Naive thymus-derived CD4-positive, alpha-beta T cell (primary cell): Measurements from ENCODE around the gene GRIP2. TPM values are rescaled to one million over a fixed set of nuclear protein-coding genes. Genes with fewer than 3 reads are reported as not detected.
A peak's percentile ranks its signal among the peaks of the same experiment; 100 is the strongest.

Source experiments
- ATAC-seq: fragments of 150-1000 bp; cut with Tn5 transposase; 2 replicates; pipeline ENCODE4 v1.10.0; 2021; ENCODE audit warnings: mild to moderate bottlenecking, moderate library complexity
- CTCF ChIA-PET: fragments of 350-600 bp; sonication (Branson Sonifier 250); formaldehyde crosslinking; loops from one replicate; lab custom pipeline; 2021; ENCODE audit warnings: antibody characterized with exemption; lab: Charles Lee
- POLR2A ChIA-PET: fragments of 350-600 bp; sonication (Branson Sonifier 250); formaldehyde crosslinking; loops from one replicate; lab custom pipeline; 2021; ENCODE audit warnings: antibody characterized with exemption, inconsistent platforms; lab: Charles Lee
- DNase-seq, 9 donors: peaks; one replicate each; pipeline versions ENCODE4 v3.0.0 to v3.0.0-alpha.2; 2020 to 2022; ENCODE audit warnings: mixed read lengths in 1 of 9
- H3K27ac ChIP-seq: one replicate; pipeline ENCODE4 v1.7.0; 2013; ENCODE audit warnings: mild to moderate bottlenecking, low read depth, low read length, moderate library complexity
- H3K27me3 ChIP-seq, 2 donors: one replicate each; pipeline ENCODE4 v1.7.0; 2013; ENCODE audit warnings: low read length in 2 of 2, mild to moderate bottlenecking in 2 of 2, moderate library complexity in 2 of 2; ENCODE audit not compliant: control insufficient read depth in 2 of 2, insufficient read depth in 2 of 2
- H3K36me3 ChIP-seq, 3 experiments: 1 replicate in 2 of 3; 2 replicates in 1 of 3; pipeline ENCODE4 v1.7.0; 2013; ENCODE audit warnings: low read length in 3 of 3, mild to moderate bottlenecking in 3 of 3, moderate library complexity in 1 of 3; ENCODE audit not compliant: insufficient read depth in 3 of 3, control insufficient read depth in 2 of 3
- H3K4me1 ChIP-seq, 2 donors: one replicate each; pipeline ENCODE4 v1.7.0; 2013; ENCODE audit warnings: low read length in 2 of 2, mild to moderate bottlenecking in 2 of 2, moderate library complexity in 1 of 2; ENCODE audit not compliant: control insufficient read depth in 2 of 2, insufficient read depth in 2 of 2
- H3K4me3 ChIP-seq: 2 replicates; pipeline ENCODE4 v1.7.0; 2013; ENCODE audit warnings: mild to moderate bottlenecking, low read length
- H3K9me3 ChIP-seq, 3 experiments: 1 replicate in 2 of 3; 2 replicates in 1 of 3; pipeline ENCODE4 v1.7.0; 2013; ENCODE audit warnings: low read length in 3 of 3; ENCODE audit not compliant: control insufficient read depth in 2 of 3
- H3K27ac Mint-ChIP-seq, 9 donors: one replicate each; pipeline ENCODE4 v1.8.0; 2020 to 2022; ENCODE audit warnings: mixed read lengths in 9 of 9, mild to moderate bottlenecking in 8 of 9, moderate library complexity in 5 of 9, inconsistent platforms in 2 of 9
- H3K27me3 Mint-ChIP-seq, 5 donors: one replicate each; pipeline ENCODE4 v1.8.0; 2021 to 2022; ENCODE audit warnings: mixed read lengths in 5 of 5, mild to moderate bottlenecking in 1 of 5
- H3K36me3 Mint-ChIP-seq, 5 donors: one replicate each; pipeline ENCODE4 v1.8.0; 2020 to 2022; ENCODE audit warnings: mixed read lengths in 5 of 5, mild to moderate bottlenecking in 3 of 5, inconsistent platforms in 1 of 5
- H3K4me1 Mint-ChIP-seq, 7 donors: one replicate each; pipeline ENCODE4 v1.8.0; 2020 to 2022; ENCODE audit warnings: mixed read lengths in 7 of 7, mild to moderate bottlenecking in 3 of 7, inconsistent platforms in 1 of 7
- H3K4me3 Mint-ChIP-seq, 10 donors: one replicate each; pipeline ENCODE4 v1.8.0; 2020 to 2022; ENCODE audit warnings: mild to moderate bottlenecking in 10 of 10, mixed read lengths in 10 of 10, moderate library complexity in 6 of 10, inconsistent platforms in 2 of 10
- H3K9me3 Mint-ChIP-seq, 11 donors: one replicate each; pipeline ENCODE4 v1.8.0; 2020 to 2022; ENCODE audit warnings: mixed read lengths in 11 of 11, mild to moderate bottlenecking in 4 of 11, inconsistent platforms in 1 of 11, moderate library complexity in 1 of 11
- intact Hi-C, 2 donors: fragments of 100-400 bp; cut with micrococcal nuclease; formaldehyde crosslinking; loops; one replicate each; pipeline ENCODE4 v1.15.1; 2023
- polyA plus RNA-seq, 2 donors: library from polyadenylated mRNA; unstranded; fragments of 300-500 nt; fragmentation: Illumina TruSeq; gene quantifications; one replicate each; pipeline ENCODE4 v1.2.3, GENCODE V29; 2021
- total RNA-seq, 6 experiments: library from RNA in 5 of 6; stranded (reverse) in 5 of 6; gene quantifications; 1 replicate in 5 of 6; 2 replicates in 1 of 6; pipeline ENCODE4 v1.2.3 and lab custom pipeline; 2021 to 2026

GRIP2 gene
- total and polyA plus RNA-seq, 7 experiments from 2014 or later: not detected

GRCh38 chr3:14531856-14532395 is 8.2 kb downstream of the GRIP2 start:
- no peak overlapping the region for H3K4me3 Mint-ChIP-seq
- Histone ChIP-seq H3K4me3 (no peak overlapping the region), H3K9me3 (no peaks in the 10 kb centered on the region), H3K4me1 (no peaks in the 10 kb centered on the region), H3K27ac (no peak overlapping the region), H3K36me3 (no peaks in the 10 kb centered on the region), H3K27me3 (no peaks in the 10 kb centered on the region)
- intact Hi-C loops: no loop called here
- POLR2A ChIA-PET: no interaction called here
- peaks cover 0 to 17% (median 8%) of the 10 kb centered on the region in 5 donors for H3K27me3 Mint-ChIP-seq
- CTCF ChIA-PET: no interaction called here
- no peak for DNase-seq
- H3K4me1 Mint-ChIP-seq: peaks cover 0 to 1% (median 0%) of the 10 kb centered on the region in 7 donors
- H3K27ac Mint-ChIP-seq: no peak overlapping the region
- H3K36me3 Mint-ChIP-seq: peaks cover 0 to 3% (median 0%) of the 10 kb centered on the region in 5 donors
- H3K9me3 Mint-ChIP-seq: peaks cover 0 to 2% (median 0%) of the 10 kb centered on the region in 11 donors
- no peak for ATAC-seq

GRCh38 chr3:14528081-14528480 is 12.1 kb downstream of the GRIP2 start:
- ChIA-PET CTCF (no interaction called here), POLR2A (no interaction called here)
- H3K4me1 Mint-ChIP-seq: no peaks in the 10 kb centered on the region
- no peaks in the 10 kb centered on the region for H3K27me3 ChIP-seq
- H3K4me1 ChIP-seq: no peaks in the 10 kb centered on the region
- H3K27me3 Mint-ChIP-seq: peaks cover 0 to 13% (median 7%) of the 10 kb centered on the region in 5 donors
- H3K27ac Mint-ChIP-seq: no peak overlapping the region
- intact Hi-C loops: no loop called here
- H3K36me3 Mint-ChIP-seq: peaks cover 0 to 3% (median 0%) of the 10 kb centered on the region in 5 donors
- ATAC-seq (no peak), DNase-seq (no peak)
- H3K9me3 ChIP-seq: no peaks in the 10 kb centered on the region
- no peak overlapping the region for H3K27ac ChIP-seq
- no peak overlapping the region for H3K4me3 Mint-ChIP-seq
- H3K4me3 ChIP-seq: no peak overlapping the region
- H3K9me3 Mint-ChIP-seq: peaks cover 0 to 2% (median 0%) of the 10 kb centered on the region in 11 donors
- no peaks in the 10 kb centered on the region for H3K36me3 ChIP-seq

GRCh38 chr3:14525685-14526631 is 14.2 kb downstream of the GRIP2 start:
- DNase-seq (no peak), ATAC-seq (no peak)
- no peaks in the 10 kb centered on the region for H3K36me3 Mint-ChIP-seq
- no peak overlapping the region for H3K27ac Mint-ChIP-seq
- peaks cover 0 to 12% (median 8%) of the 10 kb centered on the region in 5 donors for H3K27me3 Mint-ChIP-seq
- H3K4me1 ChIP-seq: no peaks in the 10 kb centered on the region
- peaks cover 0 to 2% (median 0%) of the 10 kb centered on the region in 11 donors for H3K9me3 Mint-ChIP-seq
- CTCF ChIA-PET: no interaction called here
- no peak overlapping the region for H3K4me3 Mint-ChIP-seq
- intact Hi-C loops: no loop called here
- POLR2A ChIA-PET: interaction anchor here (0.5 kb wide), 1 partner anchor 58 kb away, joined by 4 read pairs; no protein-coding TSS in a partner anchor
- no peak overlapping the region for H3K4me3 ChIP-seq
- H3K9me3 ChIP-seq: no peaks in the 10 kb centered on the region
- no peak overlapping the region for H3K27ac ChIP-seq
- H3K36me3 ChIP-seq: no peaks in the 10 kb centered on the region
- H3K4me1 Mint-ChIP-seq: no peaks in the 10 kb centered on the region
- H3K27me3 ChIP-seq: no peaks in the 10 kb centered on the region

- Histone ChIP-seq H3K27ac (no peak overlapping the region), H3K9me3 (no peaks in the 10 kb centered on the region), H3K4me3 (no peak overlapping the region), H3K36me3 (no peaks in the 10 kb centered on the region), H3K4me1 (no peaks in the 10 kb centered on the region), H3K27me3 (no peaks in the 10 kb centered on the region)
- DNase-seq (no peak), ATAC-seq (no peak)
- peaks cover 0 to 15% (median 7%) of the 10 kb centered on the region in 5 donors for H3K27me3 Mint-ChIP-seq
- no peaks in the 10 kb centered on the region for H3K9me3 Mint-ChIP-seq
- H3K4me1 Mint-ChIP-seq: no peaks in the 10 kb centered on the region
- no peaks in the 10 kb centered on the region for H3K36me3 Mint-ChIP-seq
- intact Hi-C loops: no loop called here
- ChIA-PET CTCF (no interaction called here), POLR2A (interaction anchor here (0.5 kb wide), 1 partner anchor 57 kb away, joined by 4 read pairs; no protein-coding TSS in a partner anchor)
- peak overlapping the region in 1 of 10 donors; percentile 36 for H3K4me3 Mint-ChIP-seq
- H3K27ac Mint-ChIP-seq: no peak overlapping the region
These were observed 15.1 kb downstream of the GRIP2 start for GRCh38 chr3:14524920-14525660.

GRCh38 chr3:14524311-14524711 is 15.8 kb downstream of the GRIP2 start:
- H3K27me3 Mint-ChIP-seq: peaks cover 0 to 15% (median 5%) of the 10 kb centered on the region in 5 donors
- ChIA-PET POLR2A (no interaction called here), CTCF (no interaction called here)
- Histone ChIP-seq H3K27ac (no peak overlapping the region), H3K27me3 (no peaks in the 10 kb centered on the region), H3K36me3 (no peaks in the 10 kb centered on the region), H3K9me3 (no peaks in the 10 kb centered on the region), H3K4me3 (no peak overlapping the region), H3K4me1 (no peaks in the 10 kb centered on the region)
- H3K27ac Mint-ChIP-seq: no peak overlapping the region
- H3K4me3 Mint-ChIP-seq: no peak overlapping the region
- H3K9me3 Mint-ChIP-seq: no peaks in the 10 kb centered on the region
- DNase-seq (no peak), ATAC-seq (peak; percentile 31)
- intact Hi-C loops: no loop called here
- H3K4me1 Mint-ChIP-seq: no peaks in the 10 kb centered on the region
- H3K36me3 Mint-ChIP-seq: no peaks in the 10 kb centered on the region

- ATAC-seq: no peak
These were observed 16.4 kb downstream of the GRIP2 start for GRCh38 chr3:14523792-14524191.

More at GRCh38 chr3:14523792-14524191, 16.4 kb downstream of the GRIP2 start:
- ChIA-PET CTCF (no interaction called here), POLR2A (no interaction called here)
- no peaks in the 10 kb centered on the region for H3K9me3 ChIP-seq
- Mint-ChIP-seq H3K36me3 (no peaks in the 10 kb centered on the region), H3K9me3 (no peaks in the 10 kb centered on the region), H3K27ac (no peak overlapping the region), H3K4me1 (no peaks in the 10 kb centered on the region), H3K27me3 (peaks cover 0 to 15% (median 5%) of the 10 kb centered on the region in 5 donors), H3K4me3 (no peak overlapping the region)
- no peak for DNase-seq
- H3K4me1 ChIP-seq: no peaks in the 10 kb centered on the region
- intact Hi-C loops: no loop called here
- no peak overlapping the region for H3K4me3 ChIP-seq
- H3K27ac ChIP-seq: no peak overlapping the region
- no peaks in the 10 kb centered on the region for H3K36me3 ChIP-seq
- no peaks in the 10 kb centered on the region for H3K27me3 ChIP-seq
